ENCODE data around the gene USP48.
"Not testable (repeated sequence)": the region's sequence is repeated elsewhere in the genome, so short reads cannot be mapped to it uniquely, and the experiment has no call there.

The USP48 gene

GRCh38 chr1:21814981-21815582 lies 32.1 kb upstream of the USP48 start:
- DNase-seq (ENCODE audit: low read depth, low spot score) = no peak

- no peak for DNase-seq (ENCODE audit: low read depth, low spot score)
Observed at GRCh38 chr1:21814241-21814918, 31.4 kb upstream of the USP48 start.

GRCh38 chr1:21813542-21813941 lies 30.6 kb upstream of the USP48 start:
- DNase-seq (ENCODE audit: low read depth, low spot score) = no peak

- no peak for DNase-seq (ENCODE audit: low read depth, low spot score)
Observed at GRCh38 chr1:21811875-21812305, 28.9 kb upstream of the USP48 start, which contains the start of gene LDLRAD2. Gene LDLRAD2 (plus strand): TSS chr1:21812265. CDS start chr1:21812452, 187 bp downstream.

- DNase-seq (ENCODE audit: low read depth, low spot score) = no peak
Observed at GRCh38 chr1:21804536-21804935, 21.6 kb upstream of the USP48 start.

- no peak for DNase-seq (ENCODE audit: low read depth, low spot score)
Observed at GRCh38 chr1:21801100-21801499, 18.2 kb upstream of the USP48 start.

- no peak for DNase-seq (ENCODE audit: low read depth, low spot score)
Observed at GRCh38 chr1:21799730-21800129, 16.8 kb upstream of the USP48 start.

GRCh38 chr1:21795075-21795474 lies 12.1 kb upstream of the USP48 start:
- DNase-seq (ENCODE audit: low read depth, low spot score) = no peak

- no peak for DNase-seq (ENCODE audit: low read depth, low spot score)
Observed at GRCh38 chr1:21794656-21795055, 11.7 kb upstream of the USP48 start.

- DNase-seq (ENCODE audit: low read depth, low spot score) = no peak
Observed at GRCh38 chr1:21793104-21793503, 10.2 kb upstream of the USP48 start.

- DNase-seq (ENCODE audit: low read depth, low spot score) = no peak
Observed at GRCh38 chr1:21786640-21787039, 3.7 kb upstream of the USP48 start.

GRCh38 chr1:21785764-21786163 lies 2.8 kb upstream of the USP48 start:
- not testable (repeated sequence) for DNase-seq (ENCODE audit: low read depth, low spot score)

- no peak for DNase-seq (ENCODE audit: low read depth, low spot score)
Observed at GRCh38 chr1:21783679-21784603, 992 bp upstream of the USP48 start.

GRCh38 chr1:21782349-21782867 lies 541 bp downstream of the USP48 start:
- DNase-seq (ENCODE audit: low read depth, low spot score) = no peak

GRCh38 chr1:21781815-21782348 lies 1.1 kb downstream of the USP48 start:
- DNase-seq (ENCODE audit: low read depth, low spot score) = no peak

- no peak for DNase-seq (ENCODE audit: low read depth, low spot score)
Observed at GRCh38 chr1:21779613-21780521, 3.1 kb downstream of the USP48 start.

- no peak for DNase-seq (ENCODE audit: low read depth, low spot score)
Observed at GRCh38 chr1:21778405-21778727, 4.6 kb downstream of the USP48 start.

- DNase-seq (ENCODE audit: low read depth, low spot score) = not testable (repeated sequence)
Observed at GRCh38 chr1:21776925-21777324, 6.0 kb downstream of the USP48 start.

- DNase-seq (ENCODE audit: low read depth, low spot score) = no peak
Observed at GRCh38 chr1:21775985-21776562, 6.9 kb downstream of the USP48 start.

GRCh38 chr1:21775550-21775914 lies 7.4 kb downstream of the USP48 start:
- DNase-seq (ENCODE audit: low read depth, low spot score) = no peak

Data from activated naive CD8-positive, alpha-beta T cell treated with anti-CD3 and anti-CD28 coated beads, Interleukin-2, amount 50 U/mL, for 16 hours (primary cell).